HG03521 (cell line): Measurements from ENCODE around the gene CLSTN1.

Experiments used
- ATAC-seq: cut with Tn5 transposase; IDR thresholded peaks from one replicate; pipeline ENCODE4 v1.9.1; 2021; ENCODE audit warnings: mild to moderate bottlenecking, moderate library complexity; ENCODE audit not compliant: unreplicated experiment

Gene CLSTN1

DNA sequence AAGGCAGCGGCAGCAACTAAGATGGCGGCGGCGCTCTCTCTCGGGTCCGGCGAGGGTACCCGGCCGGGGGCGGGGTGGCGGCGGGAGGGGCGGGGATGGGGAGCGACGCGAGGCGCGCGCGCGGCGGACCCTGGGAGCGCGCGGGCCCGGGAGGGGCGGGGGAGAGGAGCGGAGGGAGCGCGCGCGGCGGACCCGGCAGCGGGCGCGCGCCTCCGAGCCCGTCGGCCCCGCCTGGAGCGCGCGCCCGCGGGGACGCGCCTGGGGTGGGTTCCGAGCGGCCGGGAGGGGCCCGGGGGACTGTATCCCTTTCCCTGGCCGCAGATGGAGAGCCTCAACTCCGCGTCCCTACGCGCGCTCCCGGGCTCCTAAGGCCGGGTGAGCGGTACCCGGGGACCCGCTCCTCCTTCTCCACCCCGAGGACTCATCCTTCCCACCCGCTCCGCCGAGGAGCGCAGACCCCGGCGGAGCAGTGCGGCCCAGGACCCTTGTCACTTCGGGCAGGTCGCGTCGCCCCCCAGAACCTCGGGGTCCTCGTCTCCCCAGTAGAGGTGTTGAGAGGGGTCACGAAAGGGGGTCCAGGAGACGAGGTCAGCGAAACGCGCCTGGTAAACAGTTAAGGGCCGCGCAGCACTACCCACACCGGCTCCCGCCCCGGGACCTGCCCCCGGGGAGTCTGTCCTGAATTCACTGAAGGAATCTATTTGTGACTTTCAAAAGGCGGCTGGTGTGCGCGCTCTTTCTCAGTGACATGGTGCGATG is at the start of gene CLSTN1:
TSS of gene CLSTN1 (minus strand) at position 23 of the 759 bp plus-strand sequence. CDS start 232 bp downstream, outside the sequence.
- ATAC-seq = peak; percentile 60

DNA sequence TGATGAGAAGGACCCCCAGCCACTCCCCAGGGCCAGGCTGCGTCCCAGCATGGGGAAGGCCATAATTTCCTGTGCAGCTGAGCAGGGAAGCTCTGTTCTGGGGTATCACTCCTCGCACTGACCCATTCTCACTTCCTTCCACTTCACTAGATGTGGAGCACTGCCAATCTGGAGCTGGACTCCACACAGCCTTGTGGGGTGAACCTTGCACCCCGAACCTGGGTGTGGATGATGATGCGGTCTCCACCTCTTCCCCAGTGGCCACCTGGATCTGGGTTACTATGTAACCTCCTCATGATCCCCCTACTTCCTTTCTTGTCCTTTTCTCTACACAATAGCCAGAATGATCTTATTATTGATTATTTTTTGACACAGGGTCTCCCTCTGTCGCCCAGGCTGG is 49.6 kb upstream of the CLSTN1 start:
- no peak for ATAC-seq

DNA sequence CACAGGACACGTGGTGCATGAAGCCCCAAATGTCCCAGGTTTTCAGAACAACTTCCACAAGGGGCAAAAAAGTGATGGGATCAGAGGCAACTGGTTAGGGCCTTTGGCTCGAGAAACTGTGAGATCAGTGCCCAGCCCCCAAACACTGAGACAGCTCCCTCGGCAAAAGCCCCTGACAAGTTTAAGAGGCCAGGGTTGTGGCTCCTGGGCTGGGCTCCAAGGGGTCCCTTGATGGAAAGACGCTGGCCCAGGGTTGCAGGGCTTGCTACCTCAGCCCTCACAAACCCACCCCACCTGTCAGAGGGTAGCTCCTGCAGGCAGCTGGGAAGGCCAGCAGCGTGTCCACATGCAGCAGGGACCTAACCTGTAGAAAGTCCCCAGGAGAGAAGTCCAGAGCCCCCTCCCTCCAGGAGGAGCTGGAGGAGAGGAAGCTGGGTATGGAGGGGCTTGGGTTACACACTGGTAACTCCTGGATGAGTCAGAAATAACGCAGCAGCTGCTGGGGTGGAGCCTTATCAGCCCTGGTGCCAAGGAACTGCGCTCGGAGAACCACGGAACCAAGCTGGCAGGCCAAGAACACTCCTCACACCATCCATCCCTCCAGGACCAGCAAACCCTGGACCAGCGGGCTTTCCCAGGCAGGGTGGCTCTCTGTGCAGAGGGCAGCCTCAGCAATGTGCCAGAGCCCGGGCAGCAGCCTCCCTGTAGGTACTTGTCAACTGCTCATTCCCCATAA is 48.8 kb upstream of the CLSTN1 start:
- no peak for ATAC-seq

DNA sequence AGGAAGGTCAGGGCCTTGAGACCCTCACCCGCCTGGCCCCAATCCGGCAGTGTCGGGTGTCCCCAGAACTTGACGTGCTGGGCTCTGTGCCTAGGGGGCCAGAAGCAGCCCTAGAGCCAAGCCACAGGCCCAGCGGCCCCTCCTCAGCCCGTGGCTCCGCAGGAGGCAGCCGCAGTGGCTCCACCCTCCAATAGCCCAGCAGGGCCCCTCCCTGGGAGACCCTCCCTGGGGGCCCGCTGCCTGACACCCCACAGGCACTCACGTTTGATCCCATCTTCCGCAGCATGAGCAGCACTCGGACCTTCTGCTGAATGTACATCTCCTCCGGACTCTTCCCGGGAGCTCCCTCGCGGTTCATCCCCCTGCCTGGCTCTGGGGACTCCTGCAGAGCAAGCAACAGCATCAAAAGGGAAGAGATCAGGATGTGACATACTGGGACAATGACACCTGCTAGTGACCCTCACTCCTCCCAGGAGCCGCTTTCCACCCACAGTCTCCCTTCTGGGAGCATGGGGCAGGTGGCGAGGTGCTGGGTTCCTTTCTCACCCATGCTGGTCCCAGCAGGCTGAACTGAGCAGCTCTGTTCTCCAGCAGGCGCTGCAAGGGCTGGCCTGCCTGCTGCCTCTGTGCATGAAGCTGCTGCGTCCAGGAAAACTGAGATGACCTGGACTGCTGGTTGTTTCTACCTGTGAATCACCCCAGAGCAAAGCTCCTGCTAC is 48.1 kb upstream of the CLSTN1 start:
- ATAC-seq = no peak

DNA sequence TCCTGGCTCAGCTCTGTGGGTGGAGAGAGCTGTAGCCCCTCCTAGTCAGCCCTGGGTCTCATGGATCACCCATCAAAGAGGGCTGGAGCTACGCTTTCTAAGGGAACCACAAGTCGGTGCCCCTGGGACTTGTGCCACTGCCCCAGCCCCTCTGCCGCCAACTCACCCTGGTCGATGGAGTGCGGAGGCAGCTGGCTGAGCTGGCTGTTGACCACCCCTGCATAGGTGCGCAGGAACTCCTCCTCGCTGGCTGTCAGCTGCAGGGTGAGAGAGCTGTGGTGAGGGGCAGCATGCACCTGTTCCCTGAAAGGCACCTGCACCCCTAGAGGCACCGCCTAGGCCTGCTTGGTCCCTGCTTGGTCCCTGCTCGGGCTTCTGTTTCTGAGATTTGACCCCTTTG is 47.3 kb upstream of the CLSTN1 start:
- ATAC-seq = no peak

DNA sequence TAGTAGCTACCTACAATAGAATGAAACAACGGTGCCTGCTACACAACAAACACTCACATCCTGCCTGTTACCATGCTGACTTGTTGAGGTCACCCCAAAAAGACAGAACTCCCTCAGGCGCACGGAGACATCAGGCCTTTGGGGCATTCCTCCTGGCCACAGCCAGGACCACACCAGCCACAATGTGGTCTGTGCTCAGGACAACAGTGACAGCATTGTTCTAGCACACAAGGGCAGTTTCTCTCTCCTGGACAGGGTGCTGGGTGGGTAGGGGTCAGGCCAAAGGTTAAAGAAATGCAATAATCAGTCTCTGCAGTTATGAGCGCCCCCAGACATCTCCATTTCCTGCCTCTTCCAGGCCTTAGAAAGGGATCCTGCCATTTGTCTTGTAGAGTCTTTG is 46.8 kb upstream of the CLSTN1 start:
- ATAC-seq = no peak

DNA sequence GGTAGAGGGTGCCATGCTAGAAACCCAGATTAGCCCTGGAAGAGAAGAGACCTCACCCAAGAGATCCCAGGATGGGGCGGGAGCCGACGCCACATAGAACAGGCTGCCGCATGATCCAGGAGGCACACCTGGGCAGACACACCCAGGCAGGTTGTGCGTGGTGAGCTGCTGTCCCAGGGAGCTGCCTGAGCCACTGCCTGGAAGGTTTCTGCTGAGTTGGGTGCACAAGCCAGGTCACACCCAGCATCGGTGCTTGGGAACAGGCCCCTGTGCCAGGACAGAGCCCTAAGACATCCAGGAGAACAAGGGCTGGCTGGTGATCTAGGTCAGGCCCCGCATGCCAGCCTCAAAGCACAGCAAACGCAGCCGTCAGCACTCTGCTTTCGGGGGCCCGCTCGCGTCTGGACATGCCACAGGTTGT is 46.1 kb upstream of the CLSTN1 start:
- ATAC-seq = no peak

DNA sequence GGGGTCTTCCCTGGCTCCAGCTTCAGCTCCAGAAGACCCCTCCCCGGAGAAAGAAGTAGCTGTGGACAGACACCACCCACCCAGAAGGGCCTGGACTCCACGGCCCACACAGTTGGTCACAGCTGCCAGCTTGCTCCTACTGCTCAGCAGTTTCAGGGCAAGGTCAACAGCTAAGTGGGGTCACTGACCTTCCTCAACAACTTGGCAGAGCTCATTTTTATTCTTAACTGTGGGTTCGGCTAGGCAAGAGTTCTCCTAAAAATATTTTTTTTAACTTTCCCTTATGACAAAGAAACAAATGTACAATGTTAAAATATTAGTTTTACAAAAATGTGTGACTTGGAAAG is 44.5 kb upstream of the CLSTN1 start:
- ATAC-seq = no peak

DNA sequence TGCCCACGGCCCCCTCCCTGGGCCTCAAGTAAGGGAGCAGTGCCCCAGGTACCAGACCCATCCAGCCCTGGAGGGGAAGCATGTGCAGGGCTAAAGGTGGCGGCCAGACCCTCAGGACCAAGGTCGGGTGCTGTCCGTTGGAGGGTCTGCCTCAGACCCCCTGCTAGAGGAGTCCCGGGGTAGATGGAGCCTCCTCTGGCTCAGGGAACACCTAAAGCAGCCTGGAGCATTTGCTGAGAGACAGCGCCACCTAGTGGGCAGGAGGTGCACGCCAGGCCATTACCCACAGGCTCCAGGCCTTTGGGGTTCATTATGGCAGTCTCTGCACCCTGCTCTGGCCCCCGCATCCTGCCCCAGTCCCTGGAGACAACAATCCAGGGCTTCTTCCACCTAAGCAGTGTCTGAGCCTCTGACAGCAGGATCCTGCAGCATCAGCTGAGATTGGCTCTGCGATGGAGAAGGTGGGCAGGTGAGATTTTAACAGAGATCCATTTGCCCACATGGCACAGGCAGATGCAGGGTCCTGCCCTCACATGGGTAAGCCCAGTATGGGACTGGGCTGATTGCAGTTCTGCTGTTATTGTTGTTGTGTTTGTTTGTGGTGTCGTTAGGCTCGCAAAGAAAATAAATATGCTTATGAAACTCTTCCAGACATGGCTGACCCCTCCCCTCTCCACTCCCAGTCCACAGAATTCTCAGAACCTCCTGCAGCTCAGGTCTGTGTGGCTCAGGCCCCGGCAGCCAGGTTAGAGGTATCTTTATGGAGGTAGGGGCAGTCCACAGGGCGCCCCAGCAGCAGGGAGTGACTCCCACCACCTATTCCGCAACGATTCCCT is 43.9 kb upstream of the CLSTN1 start:
- peak; percentile 50 for ATAC-seq

DNA sequence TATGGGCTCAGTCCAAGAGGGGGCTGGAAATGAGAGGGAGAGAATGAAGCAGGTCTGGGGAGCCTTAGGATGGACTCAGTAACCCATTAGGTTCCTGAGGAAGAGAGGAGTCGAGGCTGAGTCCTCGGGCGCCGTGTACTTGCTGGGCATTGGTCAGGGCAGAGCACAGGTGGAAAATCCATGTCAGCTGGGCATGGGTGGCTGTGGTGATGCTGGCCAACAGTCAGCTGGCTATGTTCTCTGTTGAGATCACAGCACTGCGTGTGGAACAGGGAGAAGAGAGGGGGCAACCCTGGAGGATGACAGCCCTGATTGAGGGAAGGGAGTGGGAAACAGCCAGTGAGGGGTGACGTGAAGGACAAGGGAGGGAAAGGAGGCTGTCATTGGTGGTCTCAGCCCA is 43.1 kb upstream of the CLSTN1 start:
- no peak for ATAC-seq

DNA sequence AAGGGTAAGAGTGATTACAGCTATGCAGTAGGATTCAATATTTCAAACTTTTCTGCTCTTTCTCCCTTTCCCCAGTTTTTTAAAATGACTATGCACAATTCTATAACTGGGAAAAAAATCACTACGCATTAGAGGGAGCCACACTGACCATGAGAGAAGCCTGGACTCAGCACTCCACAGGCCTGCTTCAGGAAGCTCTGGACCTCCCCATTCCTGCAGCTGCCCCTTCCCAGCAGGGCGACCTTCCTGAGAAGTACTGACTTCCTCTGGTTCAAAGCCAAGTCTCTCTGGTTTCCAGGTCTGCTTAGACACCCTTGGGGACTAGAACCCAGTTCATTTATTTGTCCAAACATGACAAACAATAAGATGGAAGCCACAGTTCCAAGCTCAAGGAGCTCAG is 42.0 kb upstream of the CLSTN1 start:
- no peak for ATAC-seq

DNA sequence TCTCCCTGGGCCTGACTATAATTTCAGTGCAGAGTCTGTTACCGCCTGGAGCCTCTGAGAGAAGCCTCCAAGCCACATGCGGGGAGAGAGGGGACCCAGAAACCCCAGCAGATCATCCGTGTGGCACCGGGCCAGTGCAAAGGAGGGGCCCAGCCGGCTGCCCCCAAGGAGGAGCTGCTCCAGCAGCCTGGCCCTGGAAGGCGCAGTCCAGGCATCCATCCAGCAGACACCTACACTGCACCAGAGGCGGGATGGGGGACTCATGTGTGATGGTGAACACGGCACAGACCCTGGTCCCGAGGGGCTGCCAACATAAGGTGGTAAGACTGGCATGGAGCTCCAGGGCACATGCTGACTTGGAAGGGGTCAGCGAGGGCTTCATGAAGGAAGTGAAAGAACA is 39.6 kb upstream of the CLSTN1 start:
- ATAC-seq = no peak

DNA sequence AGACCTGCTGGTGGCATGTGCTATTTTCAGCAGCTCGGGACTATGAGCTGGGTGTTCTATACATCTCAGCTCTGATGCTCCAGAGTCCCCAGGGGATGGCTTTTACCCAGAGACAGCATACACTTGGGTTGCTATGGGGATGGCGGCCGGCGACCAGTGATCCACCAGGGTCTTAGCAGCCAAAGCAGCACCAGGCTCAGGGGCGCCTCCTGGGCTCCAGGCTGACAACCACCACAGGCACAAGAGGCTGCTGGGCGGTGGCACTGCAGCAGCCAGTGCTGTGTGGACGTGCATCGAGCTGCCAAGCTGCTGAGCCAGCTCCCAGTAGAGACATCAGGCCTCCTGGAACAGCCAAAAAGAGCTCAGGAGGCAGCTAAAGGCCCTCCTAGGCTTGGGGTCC is 37.6 kb upstream of the CLSTN1 start:
- ATAC-seq = no peak

DNA sequence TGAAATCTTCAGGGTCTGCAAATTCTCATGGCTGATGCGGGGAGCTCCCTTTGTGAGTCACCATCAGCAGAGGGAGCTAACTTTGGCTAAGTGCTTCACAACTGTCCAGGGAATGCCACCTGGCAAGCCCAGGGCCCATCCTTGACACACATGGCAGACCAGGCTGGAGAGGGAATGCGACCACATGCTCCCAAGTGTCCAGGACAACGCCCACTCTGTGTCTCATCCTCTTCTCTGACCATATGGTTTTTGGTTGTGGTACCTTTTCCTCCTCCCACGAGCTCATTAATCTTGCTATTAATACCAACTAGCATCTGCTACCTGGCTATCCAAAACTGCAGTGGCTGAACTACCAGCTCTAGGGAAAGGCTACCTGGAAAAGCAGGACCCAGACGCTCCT is 37.1 kb upstream of the CLSTN1 start:
- ATAC-seq = no peak

DNA sequence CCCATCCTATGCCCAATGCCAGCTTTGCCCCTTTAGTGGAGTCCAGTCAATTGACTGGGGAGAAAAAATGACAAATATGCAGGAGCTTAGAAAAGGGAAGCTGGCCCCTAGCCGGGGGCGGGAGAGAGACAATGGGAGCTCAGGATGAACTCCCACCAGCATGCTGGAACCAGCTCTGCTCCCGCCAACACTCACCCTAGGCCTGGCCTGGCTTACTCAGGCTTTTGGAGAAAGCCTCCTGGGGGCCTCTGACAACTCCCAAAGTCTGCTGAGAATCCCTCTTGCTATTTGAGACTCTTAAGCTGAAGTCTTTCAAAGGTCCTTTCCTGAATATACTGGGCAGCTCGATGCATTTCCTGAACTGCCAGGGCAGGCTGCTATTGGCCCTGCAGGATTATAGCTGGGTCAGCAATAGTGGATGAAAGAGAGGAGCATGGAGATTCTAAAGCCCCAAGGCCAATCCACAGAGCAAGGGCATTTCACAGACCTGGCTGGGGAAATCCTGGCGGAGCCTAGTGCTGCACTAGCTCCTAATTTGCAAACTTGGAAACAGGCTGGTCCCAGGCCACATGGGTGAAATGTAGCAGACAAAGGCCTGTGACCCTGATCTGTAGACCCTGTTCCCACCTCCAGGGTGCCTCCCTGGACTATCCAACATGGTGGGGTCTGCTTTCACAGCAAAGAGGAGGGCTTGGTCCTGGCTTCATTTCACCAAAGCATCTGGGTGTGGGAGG is 35.7 kb upstream of the CLSTN1 start:
- no peak for ATAC-seq

DNA sequence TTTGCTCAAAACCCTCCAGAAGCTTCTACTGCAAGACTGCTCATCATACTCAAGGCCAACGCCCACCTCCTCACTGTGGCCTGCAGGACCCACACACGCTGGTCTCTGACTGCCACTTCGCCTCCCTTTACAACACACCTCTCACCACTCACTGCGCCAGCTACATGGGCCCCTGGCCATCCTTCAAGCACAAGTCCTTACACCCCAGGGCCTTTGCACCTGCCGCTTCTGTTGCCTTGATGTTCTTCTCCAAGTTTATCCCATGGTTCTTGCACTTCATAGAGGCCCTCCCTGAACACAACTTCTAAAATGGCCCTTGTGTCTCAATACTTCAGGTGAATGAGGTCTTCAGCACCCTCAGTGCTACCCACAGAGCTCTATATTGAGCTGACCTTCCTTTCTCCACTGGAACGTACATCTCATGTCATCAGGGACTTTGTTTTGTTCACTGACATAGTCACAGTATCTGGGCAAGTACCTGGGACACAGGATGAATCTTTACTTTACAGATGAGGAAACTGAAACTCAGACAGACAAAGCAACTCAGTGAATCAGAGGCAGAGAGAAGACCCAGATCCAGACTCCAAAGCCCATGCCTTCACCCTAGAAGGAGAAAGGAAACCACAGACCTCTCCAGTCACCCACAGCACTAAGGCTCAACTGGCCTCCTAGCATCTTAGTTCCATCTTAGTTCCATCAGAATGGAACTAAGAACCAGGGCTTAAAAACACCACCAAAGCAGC is 34.7 kb upstream of the CLSTN1 start:
- no peak for ATAC-seq

DNA sequence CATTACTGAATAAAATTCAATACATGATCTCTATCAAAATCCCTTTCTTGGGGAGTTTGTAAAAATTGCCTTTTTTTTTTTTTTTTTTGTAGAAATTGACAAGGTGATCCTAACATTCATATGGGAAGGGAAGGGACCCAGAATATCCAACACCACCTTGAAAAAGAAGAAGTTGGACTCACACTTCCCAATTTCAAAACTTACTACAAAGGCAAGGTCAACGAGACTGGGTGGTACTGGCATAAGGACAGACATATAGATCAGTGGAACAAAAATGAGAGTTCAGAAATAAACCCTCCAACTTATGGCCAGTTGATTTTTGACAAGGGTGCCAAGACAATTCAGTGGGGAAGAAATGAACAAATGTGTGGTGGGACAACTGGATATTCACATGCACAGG is 31.4 kb upstream of the CLSTN1 start:
- ATAC-seq = no peak

DNA sequence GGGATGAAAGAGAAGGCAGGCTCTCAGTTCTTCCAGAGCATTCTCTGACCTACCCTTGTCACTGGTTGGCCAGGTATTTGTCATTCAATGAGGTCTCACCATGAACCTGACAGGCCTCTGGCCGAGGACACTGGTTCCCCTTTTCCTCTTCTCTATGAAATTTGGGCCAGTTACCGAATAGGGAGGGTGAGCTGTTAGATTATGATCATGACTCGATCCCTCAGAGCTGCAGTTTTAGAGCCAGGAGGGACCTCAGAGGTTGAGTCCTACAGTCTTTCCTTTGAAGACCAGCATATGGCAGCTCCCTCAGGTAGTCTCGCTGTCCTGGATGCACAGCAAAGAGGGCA is 29.5 kb upstream of the CLSTN1 start:
- ATAC-seq = no peak

DNA sequence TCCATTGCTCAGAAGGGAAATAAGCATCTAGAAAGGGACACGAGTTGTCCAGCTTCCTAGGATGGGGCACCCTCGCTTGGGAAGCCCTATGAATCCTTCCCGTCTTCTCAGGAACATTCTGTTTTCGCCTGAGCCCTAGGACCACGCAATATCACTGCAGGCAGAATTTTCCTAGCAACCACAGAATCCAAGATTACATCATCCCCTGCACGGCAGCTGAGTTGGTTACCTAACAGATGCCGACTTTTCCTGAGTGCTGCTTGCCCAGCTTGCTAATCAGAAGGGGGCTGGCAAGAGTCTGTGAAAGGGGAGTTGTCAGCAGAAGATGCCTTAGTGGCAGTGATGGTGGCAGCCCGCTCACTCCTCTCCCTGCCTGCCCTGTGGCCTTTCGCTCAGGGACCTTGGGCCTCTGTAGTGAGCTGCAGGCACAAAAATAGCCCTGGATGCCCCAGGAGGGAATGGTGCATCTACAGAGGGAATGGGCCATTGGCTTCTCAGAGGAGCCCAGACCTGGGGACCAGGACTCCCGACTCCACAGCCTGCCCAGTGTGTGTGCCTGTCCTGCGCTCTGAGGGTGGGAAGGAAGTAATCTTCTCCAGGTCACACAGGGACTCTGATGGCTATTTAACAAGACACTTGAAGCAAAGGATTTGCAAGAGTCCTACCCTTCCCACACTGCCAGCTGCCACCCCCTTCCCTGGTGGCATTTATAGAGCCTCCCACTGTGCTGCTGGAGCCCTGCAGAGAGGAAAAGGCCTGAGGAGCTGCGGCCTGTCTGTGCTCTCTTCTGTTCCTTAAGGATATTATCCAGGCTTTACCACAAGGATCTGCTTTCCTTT is 28.9 kb upstream of the CLSTN1 start:
- no peak for ATAC-seq
